ENCODE data around the gene WNT3A.

The WNT3A gene

GRCh38 chr1:228012555-228012954 is 5.8 kb downstream of the WNT3A start:
- peaks cover 20% of the 10 kb centered on the region for H3K4me1 ChIP-seq
- H3K9me3 ChIP-seq: no peaks in the 10 kb centered on the region
- peaks cover 26% of the 10 kb centered on the region for H3K27me3 ChIP-seq
- no peak for DNase-seq
- no peak for TF ChIP-seq CTCF (IDR thresholded peaks at IDR 0.05; ENCODE audit: low read depth, low read length)
- no peak overlapping the region for H3K4me3 ChIP-seq (ENCODE audit: low read depth, low read length)
- H3K36me3 ChIP-seq: no peaks in the 10 kb centered on the region

- no peaks in the 10 kb centered on the region for H3K36me3 ChIP-seq
These were observed 6.5 kb downstream of the WNT3A start for GRCh38 chr1:228013131-228013934.

GRCh38 chr1:228013935-228014930 is 7.4 kb downstream of the WNT3A start:
- H3K9me3 ChIP-seq: no peaks in the 10 kb centered on the region

More at GRCh38 chr1:228013131-228013934, 6.5 kb downstream of the WNT3A start:
- Histone ChIP-seq H3K27me3 (peaks cover 18% of the 10 kb centered on the region), H3K4me3 (ENCODE audit: low read depth, low read length) (no peak overlapping the region), H3K4me1 (peaks cover 20% of the 10 kb centered on the region), H3K9me3 (no peaks in the 10 kb centered on the region)
- TF ChIP-seq CTCF (IDR thresholded peaks at IDR 0.05; ENCODE audit: low read depth, low read length): no peak
- no peak for DNase-seq

GRCh38 chr1:228015276-228016180 is 8.7 kb downstream of the WNT3A start:
- DNase-seq: no peak
- Histone ChIP-seq H3K9me3 (no peaks in the 10 kb centered on the region), H3K27me3 (no peaks in the 10 kb centered on the region), H3K4me3 (ENCODE audit: low read depth, low read length) (no peak overlapping the region), H3K4me1 (peaks cover 13% of the 10 kb centered on the region), H3K36me3 (no peaks in the 10 kb centered on the region)
- TF ChIP-seq CTCF (IDR thresholded peaks at IDR 0.05; ENCODE audit: low read depth, low read length): no peak

More at GRCh38 chr1:228013935-228014930, 7.4 kb downstream of the WNT3A start:
- Histone ChIP-seq H3K27me3 (peaks cover 9% of the 10 kb centered on the region), H3K36me3 (no peaks in the 10 kb centered on the region), H3K4me3 (ENCODE audit: low read depth, low read length) (no peak overlapping the region), H3K4me1 (peaks cover 20% of the 10 kb centered on the region)
- peak; percentile 72 for DNase-seq
- no peak for TF ChIP-seq CTCF (IDR thresholded peaks at IDR 0.05; ENCODE audit: low read depth, low read length)

GRCh38 chr1:228016181-228016510 is 9.3 kb downstream of the WNT3A start:
- no peaks in the 10 kb centered on the region for H3K9me3 ChIP-seq
- no peaks in the 10 kb centered on the region for H3K36me3 ChIP-seq
- DNase-seq: no peak
- no peak overlapping the region for H3K4me3 ChIP-seq (ENCODE audit: low read depth, low read length)
- H3K27me3 ChIP-seq: no peaks in the 10 kb centered on the region
- peaks cover 10% of the 10 kb centered on the region; the same call in 1 of the 2 replicates for H3K4me1 ChIP-seq
- TF ChIP-seq CTCF (IDR thresholded peaks at IDR 0.05; ENCODE audit: low read depth, low read length): no peak
